CD14-positive monocyte (primary cell): Measurements from ENCODE around the gene GSE1. TPM values are rescaled to one million over a fixed set of nuclear protein-coding genes. Genes with fewer than 3 reads are reported as not detected.

Experiments used
- DNase-seq, 3 donors: peaks; one replicate each; pipeline ENCODE4 v3.0.0-alpha.2; 2011 to 2022
- H2AFZ ChIP-seq: 2 replicates; pipeline ENCODE4 v1.6.0; 2012; ENCODE audit warnings: mild to moderate bottlenecking, low read depth, low read length, inconsistent platforms; ENCODE audit not compliant: insufficient read depth, poor library complexity, severe bottlenecking
- H3K27ac ChIP-seq, 2 donors: 1 replicate in 1 of 2; 2 replicates in 1 of 2; pipeline ENCODE4 v1.5.1; 2012 to 2013; ENCODE audit warnings: low read length in 2 of 2, control low read depth in 1 of 2, inconsistent platforms in 1 of 2, low read depth in 1 of 2, mild to moderate bottlenecking in 1 of 2
- H3K27me3 ChIP-seq, 2 donors: one replicate each; pipeline versions ENCODE4 v1.6.0 to v1.6.1; 2011 to 2013; ENCODE audit warnings: low read length in 2 of 2; ENCODE audit not compliant: control insufficient read depth in 2 of 2, insufficient read depth in 2 of 2
- H3K36me3 ChIP-seq, 2 donors: replicated peaks in 1 of 2; 1 replicate in 1 of 2; 2 replicates in 1 of 2; pipeline versions ENCODE4 v1.5.1 to v1.6.1; 2012 to 2013; ENCODE audit warnings: low read length in 2 of 2, control low read depth in 1 of 2, inconsistent platforms in 1 of 2, mild to moderate bottlenecking in 1 of 2; ENCODE audit not compliant: insufficient read depth in 2 of 2, control insufficient read depth in 1 of 2
- H3K4me1 ChIP-seq, 2 donors: 1 replicate in 1 of 2; 2 replicates in 1 of 2; pipeline versions ENCODE4 v1.5.1 to v1.6.1; 2012 to 2013; ENCODE audit warnings: low read length in 2 of 2, control low read depth in 1 of 2, inconsistent platforms in 1 of 2, mild to moderate bottlenecking in 1 of 2, moderate library complexity in 1 of 2; ENCODE audit not compliant: insufficient read depth in 2 of 2, control insufficient read depth in 1 of 2
- H3K4me2 ChIP-seq: replicated peaks from 2 replicates; pipeline ENCODE3; 2012; ENCODE audit warnings: low read length, moderate library complexity, mild to moderate bottlenecking; ENCODE audit not compliant: poor library complexity, severe bottlenecking; ENCODE audit errors: extremely low read depth
- H3K4me3 ChIP-seq, 3 experiments: fragments of 200-600 bp in 1 of 3; sonication (generic) in 1 of 3; replicated peaks in 1 of 3; 1 replicate in 2 of 3; 2 replicates in 1 of 3; pipeline ENCODE4 v1.5.1; 2011 to 2013; ENCODE audit warnings: low read length in 3 of 3, mild to moderate bottlenecking in 3 of 3, control low read depth in 2 of 3, low read depth in 2 of 3, inconsistent platforms in 1 of 3, moderate library complexity in 1 of 3
- H3K79me2 ChIP-seq: 2 replicates; pipeline ENCODE4 v1.6.0; 2012; ENCODE audit warnings: mild to moderate bottlenecking, control low read depth, inconsistent platforms, low read length, moderate library complexity; ENCODE audit not compliant: insufficient read depth
- H3K9ac ChIP-seq: 2 replicates; pipeline ENCODE4 v1.6.0; 2017; ENCODE audit warnings: low read length, mild to moderate bottlenecking; ENCODE audit not compliant: insufficient read depth, poor library complexity, severe bottlenecking
- H3K9me3 ChIP-seq, 2 donors: replicated peaks in 1 of 2; 1 replicate in 1 of 2; 2 replicates in 1 of 2; pipeline versions ENCODE4 v1.5.1 to v1.6.1; 2012 to 2013; ENCODE audit warnings: low read length in 2 of 2, control low read depth in 1 of 2; ENCODE audit not compliant: control insufficient read depth in 1 of 2, insufficient read depth in 1 of 2
- H4K20me1 ChIP-seq: 2 replicates; pipeline ENCODE4 v1.6.0; 2012; ENCODE audit warnings: mild to moderate bottlenecking, low read length, control low read depth, moderate library complexity; ENCODE audit not compliant: insufficient read depth
- H3K27ac Mint-ChIP-seq, 7 donors: one replicate each; pipeline ENCODE4 v1.8.0; 2020; ENCODE audit warnings: mild to moderate bottlenecking in 7 of 7, mixed read lengths in 7 of 7, moderate library complexity in 6 of 7, inconsistent platforms in 2 of 7
- H3K27me3 Mint-ChIP-seq, 3 donors: one replicate each; pipeline ENCODE4 v1.8.0; 2021 to 2022; ENCODE audit warnings: low read depth in 3 of 3, mild to moderate bottlenecking in 3 of 3, mixed read lengths in 3 of 3, moderate library complexity in 3 of 3, inconsistent platforms in 1 of 3
- H3K36me3 Mint-ChIP-seq, 2 donors: one replicate each; pipeline ENCODE4 v1.8.0; 2020; ENCODE audit warnings: mixed read lengths in 2 of 2, inconsistent platforms in 1 of 2, mild to moderate bottlenecking in 1 of 2
- H3K4me1 Mint-ChIP-seq: one replicate; pipeline ENCODE4 v1.8.0; 2020; ENCODE audit warnings: mild to moderate bottlenecking, mixed read lengths
- H3K4me3 Mint-ChIP-seq, 2 donors: one replicate each; pipeline ENCODE4 v1.8.0; 2020; ENCODE audit warnings: mild to moderate bottlenecking in 2 of 2, mixed read lengths in 2 of 2, moderate library complexity in 1 of 2
- H3K9me3 Mint-ChIP-seq, 7 donors: one replicate each; pipeline ENCODE4 v1.8.0; 2020 to 2022; ENCODE audit warnings: mixed read lengths in 7 of 7, mild to moderate bottlenecking in 6 of 7, moderate library complexity in 6 of 7, inconsistent platforms in 2 of 7
- CTCF ChIP-seq: fragments of 200-600 bp; IDR thresholded peaks from one replicate; pipeline ENCODE4 v1.8.0; 2022; ENCODE audit warnings: antibody characterized with exemption, mild to moderate bottlenecking
- WGBS: methylation state at CpG from one replicate; pipeline ENCODE4 v1.1.5; 2013; ENCODE audit warnings: missing lambda C conversion rate; ENCODE audit not compliant: insufficient coverage; 5-methylcytosine and 5-hydroxymethylcytosine counted together
- intact Hi-C, 2 donors: fragments of 100-400 bp; cut with micrococcal nuclease; formaldehyde crosslinking; loops; one replicate each; pipeline versions ENCODE4 v1.15.0 to v1.15.1; 2023
- polyA plus RNA-seq, 3 donors: library from polyadenylated mRNA; depleted of rRNA in 1 of 3; unstranded in 2 of 3; stranded (reverse) in 1 of 3; fragments of 300-500 nt in 2 of 3; fragments of >200 nt in 1 of 3; fragmentation: Illumina TruSeq in 2 of 3; gene quantifications; 1 replicate in 2 of 3; 2 replicates in 1 of 3; pipeline ENCODE4 v1.2.3, GENCODE V29; 2012 to 2021

The GSE1 gene
- polyA plus RNA-seq, 3 donors = 0.67 to 38.9 (median 0.86) TPM

GRCh38 chr16:85615852-85616606, 2.9 kb downstream of the GSE1 start:
- WGBS = 10% methylated on average over 17 of the region's 21 CpGs
- H3K27me3 ChIP-seq = no peaks in the 10 kb centered on the region
- peak overlapping the region; percentile 93 for H3K4me2 ChIP-seq
- peak; percentile 91 to 94 (median 93) for DNase-seq
- H3K4me3 ChIP-seq = peak overlapping the region; percentile 1 to 84 (median 28)
- no peaks in the 10 kb centered on the region for H3K9me3 ChIP-seq
- peaks cover 82% of the 10 kb centered on the region for H4K20me1 ChIP-seq
- Mint-ChIP-seq H3K27me3 (peaks cover 0 to 9% (median 0%) of the 10 kb centered on the region in 3 donors), H3K4me1 (peaks cover 41% of the 10 kb centered on the region), H3K27ac (peak overlapping the region; percentile 93 to 98 (median 97)), H3K4me3 (peak overlapping the region; percentile 94 to 98), H3K9me3 (peaks cover 0 to 3% (median 0%) of the 10 kb centered on the region in 7 donors), H3K36me3 (peaks cover 10 to 13% of the 10 kb centered on the region in 2 donors)
- peak overlapping the region; percentile 88 to 93 for H3K27ac ChIP-seq
- H2AFZ ChIP-seq = peak overlapping the region; percentile 79
- peaks cover 3 to 5% of the 10 kb centered on the region in 2 donors for H3K36me3 ChIP-seq
- peak overlapping the region; percentile 73 for H3K9ac ChIP-seq
- peaks cover 52 to 68% of the 10 kb centered on the region in 2 donors for H3K4me1 ChIP-seq
- H3K79me2 ChIP-seq = peaks cover 90% of the 10 kb centered on the region
- TF ChIP-seq CTCF = peak; percentile 98
- intact Hi-C loops = loop anchor here (5.0 to 10.0 kb wide), 4 partner anchors 59 to 311 kb away; partner anchors contain the start of gene GINS2 (in 1 of the 2)

DNA sequence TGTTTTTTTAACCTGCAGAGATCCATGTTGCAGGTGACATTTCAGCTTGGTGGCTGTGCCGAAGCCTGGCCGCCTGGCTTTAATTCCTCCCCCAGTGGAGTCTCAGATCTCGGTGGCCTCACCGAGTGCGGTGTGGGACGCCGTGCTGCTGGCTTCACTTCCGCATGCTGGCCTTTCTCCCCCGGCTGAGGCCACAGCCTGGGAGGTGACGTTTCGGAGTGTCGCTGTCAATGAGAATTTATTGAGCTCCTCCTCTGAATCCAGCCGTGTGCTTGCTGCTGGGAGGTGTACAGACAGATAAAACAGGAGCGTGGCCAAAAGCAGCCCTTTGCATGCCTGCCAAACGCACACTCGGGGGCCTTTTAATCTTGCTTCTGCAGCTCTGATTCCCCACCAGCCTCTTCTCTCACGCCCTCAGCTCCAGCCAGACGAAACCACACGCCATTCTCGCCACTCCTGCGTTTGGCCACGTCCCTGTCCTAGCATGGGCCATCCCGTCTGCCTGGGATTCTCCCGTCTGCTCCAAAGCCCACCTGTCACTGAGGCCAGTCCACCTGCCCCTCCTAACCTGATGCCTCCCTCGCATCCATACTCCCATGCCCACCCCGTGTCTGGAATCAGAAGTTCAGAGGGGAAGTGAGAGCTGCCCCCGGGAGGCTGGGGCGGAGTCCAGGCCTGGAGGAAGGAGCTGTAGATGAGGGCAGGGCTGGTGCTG, 3.6 kb downstream of the GSE1 start:
- peaks cover 44% of the 10 kb centered on the region for H3K4me1 Mint-ChIP-seq

More for the DNA sequence above, 3.6 kb downstream of the GSE1 start:
- no peaks in the 10 kb centered on the region for H3K27me3 ChIP-seq
- intact Hi-C loops = loop anchor here (5.0 to 10.0 kb wide), 4 partner anchors 59 to 312 kb away; partner anchors contain the start of gene GINS2 (in 1 of the 2)
- H3K9me3 ChIP-seq = no peaks in the 10 kb centered on the region
- H3K4me1 ChIP-seq = peaks cover 52 to 60% of the 10 kb centered on the region in 2 donors
- Mint-ChIP-seq H3K9me3 (peaks cover 0 to 3% (median 0%) of the 10 kb centered on the region in 7 donors), H3K36me3 (peaks cover 10 to 13% of the 10 kb centered on the region in 2 donors), H3K27ac (peak overlapping the region; percentile 93 to 98 (median 97)), H3K27me3 (peaks cover 0 to 9% (median 0%) of the 10 kb centered on the region in 3 donors), H3K4me3 (peak overlapping the region; percentile 94 to 98)
- H3K4me2 ChIP-seq = peak overlapping the region; percentile 93
- peaks cover 90% of the 10 kb centered on the region for H3K79me2 ChIP-seq
- H2AFZ ChIP-seq = peak overlapping the region; percentile 79
- peaks cover 3 to 5% of the 10 kb centered on the region in 2 donors for H3K36me3 ChIP-seq
- peak overlapping the region; percentile 19 to 84 (median 28) for H3K4me3 ChIP-seq
- 3% methylated on average over 19 of the region's 28 CpGs for WGBS
- peak overlapping the region; percentile 73 for H3K9ac ChIP-seq
- peak overlapping the region; percentile 88 to 93 for H3K27ac ChIP-seq
- DNase-seq = peak; percentile 69 to 74 (median 73)
- TF ChIP-seq CTCF = no peak
- peaks cover 84% of the 10 kb centered on the region for H4K20me1 ChIP-seq
